Epithelial cell of proximal tubule (primary cell): ENCODE results near the gene F2. TPM values are rescaled to one million over a fixed set of nuclear protein-coding genes. Genes with fewer than 3 reads are reported as not detected.

Source experiments
- DNase-seq: peaks from one replicate; pipeline ENCODE4 v3.0.0-alpha.2; 2011; ENCODE audit warnings: low read depth
- H3K4me3 ChIP-seq: 2 replicates; pipeline ENCODE4 v1.5.1; 2011; ENCODE audit warnings: low read depth, mild to moderate bottlenecking, low read length
- total RNA-seq: library from RNA; depleted of rRNA; stranded (reverse); fragments of >200 nt; gene quantifications from 2 replicates; pipeline ENCODE4 v1.2.3, GENCODE V29; 2015
- TF ChIP-seq, protein P1 (sequence below): conservative IDR thresholded peaks from 2 replicates; pipeline ENCODE4 v1.5.1; 2012; ENCODE audit warnings: low read depth, mild to moderate bottlenecking, low read length

The F2 gene
- total RNA-seq, 1 donor from 2014 or later, result 0.17 TPM

DNA sequence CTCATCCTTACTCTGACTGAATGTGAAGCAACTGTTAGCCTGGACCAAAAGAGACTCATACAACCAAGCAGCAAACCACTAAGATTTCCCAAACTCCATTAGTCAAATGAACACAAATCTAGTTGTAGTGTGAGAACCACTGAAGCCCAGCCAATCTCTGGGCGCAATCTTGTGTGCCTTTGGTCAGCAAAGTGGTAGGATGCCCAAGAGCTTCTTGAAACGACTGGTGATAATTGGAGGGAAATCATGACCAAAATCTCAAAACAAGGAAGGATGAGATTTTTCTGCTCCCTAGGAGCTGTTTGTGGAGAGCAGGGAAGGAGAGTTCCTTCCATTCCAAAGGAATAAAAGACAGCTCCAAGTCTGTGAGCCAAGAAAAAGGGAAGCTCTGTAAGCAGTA is 24.0 kb downstream of the F2 start:
- TF ChIP-seq, protein P1, sequence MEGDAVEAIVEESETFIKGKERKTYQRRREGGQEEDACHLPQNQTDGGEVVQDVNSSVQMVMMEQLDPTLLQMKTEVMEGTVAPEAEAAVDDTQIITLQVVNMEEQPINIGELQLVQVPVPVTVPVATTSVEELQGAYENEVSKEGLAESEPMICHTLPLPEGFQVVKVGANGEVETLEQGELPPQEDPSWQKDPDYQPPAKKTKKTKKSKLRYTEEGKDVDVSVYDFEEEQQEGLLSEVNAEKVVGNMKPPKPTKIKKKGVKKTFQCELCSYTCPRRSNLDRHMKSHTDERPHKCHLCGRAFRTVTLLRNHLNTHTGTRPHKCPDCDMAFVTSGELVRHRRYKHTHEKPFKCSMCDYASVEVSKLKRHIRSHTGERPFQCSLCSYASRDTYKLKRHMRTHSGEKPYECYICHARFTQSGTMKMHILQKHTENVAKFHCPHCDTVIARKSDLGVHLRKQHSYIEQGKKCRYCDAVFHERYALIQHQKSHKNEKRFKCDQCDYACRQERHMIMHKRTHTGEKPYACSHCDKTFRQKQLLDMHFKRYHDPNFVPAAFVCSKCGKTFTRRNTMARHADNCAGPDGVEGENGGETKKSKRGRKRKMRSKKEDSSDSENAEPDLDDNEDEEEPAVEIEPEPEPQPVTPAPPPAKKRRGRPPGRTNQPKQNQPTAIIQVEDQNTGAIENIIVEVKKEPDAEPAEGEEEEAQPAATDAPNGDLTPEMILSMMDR, result no peak
- no peak for DNase-seq

DNA sequence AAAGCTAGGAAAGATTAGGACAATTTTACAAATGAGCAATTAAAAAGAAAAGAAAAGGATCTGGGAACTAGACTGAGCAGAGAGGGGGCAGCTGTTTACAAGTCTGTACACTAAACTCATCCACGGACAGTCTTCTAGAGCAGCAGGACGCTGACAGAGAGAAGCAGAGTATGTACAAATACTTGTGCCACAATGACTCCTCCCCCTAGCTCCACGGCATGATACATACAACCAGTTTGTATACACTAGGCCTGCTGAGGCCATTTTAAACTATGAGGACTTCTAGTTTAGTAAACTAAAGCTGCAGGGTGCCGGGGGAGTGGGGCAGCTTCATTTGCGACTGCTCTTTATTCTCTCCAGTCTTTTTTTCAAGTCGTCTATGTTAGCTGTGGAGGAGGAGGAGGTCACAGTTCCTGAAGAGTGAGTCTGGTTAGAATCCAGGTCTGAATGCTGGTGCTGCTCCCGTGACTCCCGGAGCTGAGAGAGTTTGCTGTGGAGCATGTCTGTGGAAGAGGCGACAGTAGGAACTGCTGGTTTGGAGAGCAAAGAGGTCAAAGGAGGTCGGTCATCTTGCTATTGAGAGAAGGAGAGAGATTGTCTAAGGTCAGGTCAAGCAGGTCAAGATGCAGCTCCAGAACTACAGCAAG is 24.8 kb downstream of the F2 start:
- no peak overlapping the region for H3K4me3 ChIP-seq
- no peak for DNase-seq
- TF ChIP-seq, protein P1, result no peak

More for the DNA sequence above, 24.0 kb downstream of the F2 start:
- no peak overlapping the region for H3K4me3 ChIP-seq

DNA sequence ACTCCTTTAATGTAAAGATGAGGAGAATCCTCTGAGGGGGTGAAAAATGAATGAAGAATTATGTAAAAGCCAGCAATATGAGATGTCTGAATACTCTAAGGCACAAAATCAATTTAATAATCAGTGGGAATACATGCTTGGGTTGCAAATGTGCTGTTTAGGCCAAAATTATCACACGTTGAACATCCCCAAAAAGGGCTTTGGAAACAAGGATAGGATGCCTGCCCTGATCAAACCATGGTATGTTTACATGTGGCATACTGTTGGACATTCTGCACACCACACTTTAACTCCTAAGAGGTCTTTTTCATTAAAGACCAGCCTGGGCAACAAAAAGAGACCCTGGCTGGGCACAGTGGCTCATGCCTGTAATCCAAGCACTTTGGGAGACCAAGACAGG is 26.3 kb downstream of the F2 start:
- H3K4me3 ChIP-seq, result no peak overlapping the region
- DNase-seq, result no peak
- TF ChIP-seq, protein P1, result no peak

DNA sequence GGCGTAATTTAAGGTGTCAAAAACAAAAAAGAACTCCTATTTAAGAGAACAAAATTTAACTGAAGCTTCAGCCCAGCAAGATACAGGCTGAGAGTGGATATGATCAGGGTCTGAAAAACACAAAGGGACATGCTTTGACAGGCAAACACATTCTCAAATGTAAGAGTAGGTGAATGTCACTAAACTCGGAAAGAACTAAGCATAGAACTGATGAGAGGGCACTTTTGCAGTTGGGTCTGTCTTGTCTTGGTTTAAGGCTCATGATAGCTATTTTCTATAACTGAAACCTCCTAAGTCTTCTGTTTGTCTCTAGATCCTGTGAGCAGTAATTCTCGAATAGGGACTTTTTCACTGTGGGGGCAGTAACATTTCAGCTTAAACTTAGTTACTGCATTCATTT is 27.0 kb downstream of the F2 start:
- no peak for DNase-seq
- TF ChIP-seq, protein P1, result no peak
- H3K4me3 ChIP-seq, result no peak overlapping the region

DNA sequence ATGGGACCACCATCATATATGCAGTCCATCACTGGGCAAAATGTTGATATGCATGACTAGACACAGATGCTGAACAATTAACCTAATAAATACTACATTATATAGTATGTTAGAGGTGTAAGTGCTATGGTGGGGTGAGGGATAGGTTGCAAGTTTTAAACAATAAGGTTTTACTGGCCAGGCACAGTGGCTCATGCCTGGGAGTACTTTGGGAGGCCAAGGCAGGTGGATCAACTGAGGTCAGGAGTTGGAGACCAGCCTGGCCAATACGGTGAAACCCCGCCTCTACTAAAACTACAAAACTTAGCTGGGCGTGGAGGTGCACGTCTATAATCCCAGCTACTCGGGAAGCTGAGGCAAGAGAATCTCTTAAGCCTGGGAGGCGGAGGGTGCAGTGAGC is 28.1 kb downstream of the F2 start:
- TF ChIP-seq, protein P1, result no peak
- H3K4me3 ChIP-seq, result no peak overlapping the region
- no peak for DNase-seq

DNA sequence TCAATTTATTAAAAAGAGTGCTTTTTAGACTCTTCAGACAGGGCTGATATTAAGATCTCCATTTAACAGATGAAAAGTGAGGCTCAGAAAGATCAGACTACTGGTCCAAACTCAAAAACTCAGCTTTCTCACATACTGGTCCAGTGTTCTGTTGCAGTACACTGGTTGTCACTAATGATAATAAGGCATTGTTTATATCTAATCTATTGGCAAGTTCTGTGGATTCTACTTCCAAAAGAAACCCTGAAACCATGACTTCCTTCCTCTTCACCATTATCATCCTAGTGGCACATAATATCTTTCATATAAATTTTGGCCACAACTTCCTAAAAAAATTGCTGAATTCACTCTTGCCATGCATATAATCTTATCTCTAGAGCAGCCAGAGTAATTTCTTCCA is 36.9 kb downstream of the F2 start:
- no peak for DNase-seq
- TF ChIP-seq, protein P1, result no peak
- no peak overlapping the region for H3K4me3 ChIP-seq

DNA sequence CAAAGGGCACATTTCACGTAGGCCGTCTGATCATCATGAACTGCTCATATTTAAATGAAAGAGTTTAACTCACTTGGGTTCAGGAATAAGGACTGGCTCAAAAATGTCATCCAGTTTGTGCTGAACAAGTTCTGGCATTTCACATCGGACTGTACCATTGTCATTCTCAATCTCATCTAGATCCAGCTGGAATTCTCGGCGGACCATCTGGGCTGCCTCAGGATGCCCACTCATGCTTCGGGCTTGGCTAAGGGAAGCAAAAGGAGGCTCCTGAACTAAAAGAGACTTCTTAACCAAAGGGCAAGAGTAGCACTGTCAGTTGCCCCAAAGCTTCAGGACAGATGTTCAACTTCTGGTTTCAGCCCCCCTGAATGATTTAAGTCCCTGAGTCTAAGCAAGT is 40.2 kb downstream of the F2 start:
- no peak for DNase-seq
- TF ChIP-seq, protein P1, result no peak
- no peak overlapping the region for H3K4me3 ChIP-seq
